Astrocyte of the spinal cord (primary cell): Measurements from ENCODE around the gene BLNK.

Experiments
- DNase-seq: peaks from one replicate; pipeline ENCODE4 v3.0.0; 2011; ENCODE audit warnings: low read depth, low spot score
- H3K4me3 ChIP-seq: 2 replicates; pipeline ENCODE4 v1.5.1; 2011; ENCODE audit warnings: low read depth, mild to moderate bottlenecking, low read length, moderate library complexity
- in situ Hi-C: cut with HindIII; loops from 2 replicates; pipeline ENCODE4 v1.10.0; 2017; ENCODE audit warnings: low sequenced_read_pairs
- TF ChIP-seq, protein P1 (sequence below): IDR thresholded peaks from 2 replicates; pipeline ENCODE4 v1.5.1; 2012; ENCODE audit warnings: low read depth, mild to moderate bottlenecking, low read length, inconsistent platforms

The BLNK gene

DNA sequence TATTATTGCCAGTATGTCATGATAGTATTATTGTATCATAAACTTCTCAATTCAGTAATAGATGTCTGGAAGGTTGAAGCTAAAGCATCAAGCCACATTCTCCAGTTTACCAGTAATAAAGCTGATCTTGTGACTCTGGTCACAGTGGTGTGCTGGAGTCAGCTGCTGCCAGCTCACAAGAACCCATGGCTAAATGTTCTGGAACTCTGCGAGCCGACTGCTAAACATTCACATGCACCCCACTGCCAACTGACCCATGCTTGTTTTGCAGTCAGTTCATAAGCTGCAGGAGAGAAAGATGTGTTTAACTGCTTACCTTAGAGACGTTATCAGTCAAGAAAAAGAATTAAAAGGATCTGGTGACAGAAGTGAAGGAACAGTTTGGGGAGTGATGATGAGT, 27.0 kb upstream of the BLNK start:
- DNase-seq: no peak
- in situ Hi-C loops: no loop called here

DNA sequence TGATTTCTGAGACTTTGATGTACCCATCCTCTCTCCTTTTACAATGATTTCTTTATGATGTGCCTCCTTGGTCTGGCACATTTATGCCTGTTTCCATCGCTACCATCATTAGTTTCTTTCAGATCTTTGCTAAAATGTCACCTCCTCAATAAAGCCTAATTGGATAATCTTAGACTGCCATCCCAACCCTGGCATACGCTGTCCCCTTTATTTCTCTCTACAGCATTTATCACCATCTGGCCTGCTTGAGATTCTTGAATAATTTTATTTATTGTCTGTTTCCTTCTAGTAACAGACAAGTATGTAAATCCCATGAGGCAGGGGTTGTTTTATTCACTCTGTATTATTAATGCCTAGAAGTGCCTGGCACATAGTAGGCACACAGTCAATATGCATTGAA, 26.1 kb upstream of the BLNK start:
- H3K4me3 ChIP-seq: no peak overlapping the region
- in situ Hi-C loops: no loop called here
- DNase-seq: no peak
- TF ChIP-seq, protein P1, sequence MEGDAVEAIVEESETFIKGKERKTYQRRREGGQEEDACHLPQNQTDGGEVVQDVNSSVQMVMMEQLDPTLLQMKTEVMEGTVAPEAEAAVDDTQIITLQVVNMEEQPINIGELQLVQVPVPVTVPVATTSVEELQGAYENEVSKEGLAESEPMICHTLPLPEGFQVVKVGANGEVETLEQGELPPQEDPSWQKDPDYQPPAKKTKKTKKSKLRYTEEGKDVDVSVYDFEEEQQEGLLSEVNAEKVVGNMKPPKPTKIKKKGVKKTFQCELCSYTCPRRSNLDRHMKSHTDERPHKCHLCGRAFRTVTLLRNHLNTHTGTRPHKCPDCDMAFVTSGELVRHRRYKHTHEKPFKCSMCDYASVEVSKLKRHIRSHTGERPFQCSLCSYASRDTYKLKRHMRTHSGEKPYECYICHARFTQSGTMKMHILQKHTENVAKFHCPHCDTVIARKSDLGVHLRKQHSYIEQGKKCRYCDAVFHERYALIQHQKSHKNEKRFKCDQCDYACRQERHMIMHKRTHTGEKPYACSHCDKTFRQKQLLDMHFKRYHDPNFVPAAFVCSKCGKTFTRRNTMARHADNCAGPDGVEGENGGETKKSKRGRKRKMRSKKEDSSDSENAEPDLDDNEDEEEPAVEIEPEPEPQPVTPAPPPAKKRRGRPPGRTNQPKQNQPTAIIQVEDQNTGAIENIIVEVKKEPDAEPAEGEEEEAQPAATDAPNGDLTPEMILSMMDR: no peak

More for the DNA sequence above, 27.0 kb upstream of the BLNK start:
- TF ChIP-seq, protein P1: no peak
- no peak overlapping the region for H3K4me3 ChIP-seq

DNA sequence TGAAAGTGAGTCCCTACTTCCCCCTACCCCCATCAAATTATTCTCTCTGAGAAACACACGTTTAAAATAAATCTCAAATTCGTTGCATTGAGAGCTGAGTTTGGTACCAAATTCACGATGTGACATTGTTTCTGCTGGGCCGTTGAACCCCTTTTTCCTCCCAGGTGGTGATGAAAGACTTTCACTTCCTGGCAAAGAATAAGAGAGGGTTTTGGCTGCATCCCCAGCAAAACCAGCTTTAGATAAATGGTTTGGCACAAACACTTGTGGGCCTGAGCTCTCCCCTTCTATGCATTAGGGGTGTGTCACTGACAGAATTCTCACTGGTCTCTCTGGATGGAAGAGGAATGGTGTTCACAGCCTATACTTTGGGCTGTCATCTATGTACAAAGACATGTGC, 24.1 kb upstream of the BLNK start:
- no peak for DNase-seq
- H3K4me3 ChIP-seq: no peak overlapping the region
- in situ Hi-C loops: no loop called here
- TF ChIP-seq, protein P1: no peak

DNA sequence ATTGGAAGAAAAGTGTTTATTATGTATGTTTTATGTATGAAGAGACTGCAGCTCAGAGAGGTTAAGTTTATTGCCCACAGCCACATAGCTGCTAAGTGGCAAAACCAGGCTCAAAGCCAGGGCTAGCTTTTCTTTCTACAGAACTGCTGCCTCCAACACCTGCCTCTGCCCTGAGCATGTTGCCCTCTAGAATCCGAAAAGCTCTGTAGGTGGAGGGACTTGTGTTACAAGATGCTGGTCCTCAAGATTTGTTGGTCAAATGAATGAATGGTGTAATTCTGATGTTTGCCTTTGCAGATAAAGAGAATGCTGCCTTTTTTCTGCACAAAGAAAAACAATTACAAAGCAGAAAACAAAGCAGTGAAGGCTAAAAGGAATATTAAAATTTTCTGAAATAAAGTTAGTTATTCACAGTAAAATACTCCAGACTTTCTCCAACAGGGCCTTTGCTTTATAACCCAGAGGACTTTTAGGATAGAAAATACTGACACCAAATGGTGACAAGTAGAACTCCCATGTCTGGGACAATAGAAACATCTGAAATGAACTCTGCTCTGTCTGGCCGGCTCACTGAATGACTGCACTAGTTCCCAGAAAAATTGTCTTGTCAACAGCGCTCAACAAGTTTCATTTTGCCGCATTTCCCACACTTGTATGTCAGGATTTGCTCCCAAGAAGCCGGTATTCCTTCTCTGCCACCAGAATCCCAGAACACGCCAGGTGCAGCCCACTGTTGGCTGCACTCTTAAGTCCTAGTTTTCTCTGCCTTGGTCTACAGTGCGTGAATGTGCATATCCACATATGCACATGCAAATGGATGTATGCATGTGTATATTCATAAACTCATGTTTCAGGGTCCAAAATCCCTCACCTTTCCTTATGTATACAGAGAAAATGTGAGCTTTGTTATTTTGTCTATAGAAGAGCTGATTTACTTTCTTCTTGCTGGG, 21.9 kb upstream of the BLNK start:
- peak; percentile 38 for DNase-seq
- TF ChIP-seq, protein P1: peak; percentile 44
- in situ Hi-C loops: no loop called here
- H3K4me3 ChIP-seq: no peak overlapping the region

DNA sequence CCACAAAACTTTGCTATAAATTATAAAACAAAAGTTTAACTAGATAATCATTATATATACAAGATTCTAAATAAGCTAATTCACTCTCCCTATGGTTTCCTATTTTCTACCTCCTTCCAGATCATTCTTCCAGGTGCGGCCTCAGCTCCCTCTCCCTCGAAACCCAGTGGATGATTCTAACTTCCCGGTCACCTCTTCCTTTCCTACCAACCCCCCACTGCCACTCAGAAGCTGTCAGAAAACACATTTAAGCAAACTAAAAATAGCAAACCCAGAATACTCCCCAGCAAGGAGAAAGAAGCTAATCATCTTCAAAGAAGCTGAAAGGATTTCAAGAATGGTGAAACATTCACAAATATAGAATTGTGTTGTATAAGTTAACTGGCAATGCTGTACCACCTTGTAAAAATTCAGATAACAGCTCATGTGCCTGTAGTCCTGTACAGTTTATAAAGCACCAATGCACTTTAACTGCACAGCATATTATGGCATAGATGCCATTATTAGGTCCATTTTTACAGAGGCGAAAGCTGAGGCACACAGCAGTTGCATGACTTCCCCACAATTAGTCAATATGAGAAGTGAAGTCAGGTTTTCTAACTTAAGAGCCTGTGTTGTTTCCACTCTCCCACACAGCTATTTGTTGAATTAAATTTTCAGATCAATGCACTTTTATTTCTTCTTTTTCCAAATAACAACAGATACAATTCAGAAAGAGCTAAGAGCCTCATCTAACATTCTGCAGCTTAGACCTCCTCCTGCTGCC, 19.2 kb upstream of the BLNK start:
- in situ Hi-C loops: no loop called here
- no peak overlapping the region for H3K4me3 ChIP-seq
- TF ChIP-seq, protein P1: no peak
- DNase-seq: no peak

DNA sequence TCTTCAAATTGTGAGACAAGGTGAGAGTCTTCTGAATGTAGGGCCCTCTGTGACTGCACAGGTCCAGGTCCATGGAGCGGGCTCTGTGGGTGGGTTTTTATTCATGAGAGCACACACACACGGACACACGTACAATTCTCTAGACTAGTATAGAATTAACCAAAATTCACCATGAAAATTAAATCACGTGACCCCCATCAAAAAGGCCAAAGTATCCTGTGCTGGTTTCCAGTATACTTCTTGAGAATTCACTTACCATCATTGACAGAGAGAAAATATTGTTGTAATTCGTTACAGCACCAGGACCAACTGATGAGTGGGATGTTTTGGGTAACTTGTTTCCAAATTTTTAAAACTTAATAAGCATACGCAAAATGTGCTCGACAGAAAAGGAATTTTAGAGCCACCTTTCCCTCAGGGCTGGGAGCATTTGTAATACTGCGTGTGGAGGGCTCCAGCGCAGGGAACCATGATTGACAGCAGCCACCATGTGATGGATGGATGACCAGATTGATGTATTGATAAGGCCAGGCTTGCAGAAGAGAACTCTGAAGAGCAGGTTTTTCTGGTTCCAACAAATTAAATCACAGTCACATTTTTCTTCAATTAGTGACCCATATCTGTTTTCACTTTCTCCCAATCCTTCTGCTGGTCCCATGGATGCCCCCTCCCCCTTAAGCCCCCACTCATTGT, 18.0 kb upstream of the BLNK start:
- in situ Hi-C loops: no loop called here

More for the DNA sequence above, 18.0 kb upstream of the BLNK start:
- no peak overlapping the region for H3K4me3 ChIP-seq
- TF ChIP-seq, protein P1: no peak
- DNase-seq: no peak
